Kidney (tissue), 14 donors: ENCODE data around the gene FAM50A. TPM values are rescaled to one million over a fixed set of nuclear protein-coding genes. Genes with fewer than 3 reads are reported as not detected.

Source experiments
- DNase-seq, 5 donors: peaks; one replicate each; pipeline ENCODE4 v3.0.0-alpha.2; 2013 to 2020
- FAIRE-seq: peaks from 2 replicates; lab custom pipeline; 2012; peaks lifted over from hg19 to GRCh38; lab: Jason Lieb, UNC
- H3K27ac ChIP-seq, 2 donors: one replicate each; pipeline ENCODE4 v1.7.0; 2013; ENCODE audit warnings: low read depth in 2 of 2, low read length in 2 of 2, inconsistent platforms in 1 of 2
- H3K27me3 ChIP-seq: one replicate; pipeline ENCODE4 v1.7.1; 2013; ENCODE audit warnings: low read length, inconsistent platforms; ENCODE audit not compliant: control insufficient read depth, insufficient read depth
- H3K36me3 ChIP-seq, 3 donors: one replicate each; pipeline versions ENCODE4 v1.7.0 to v1.7.1; 2013; ENCODE audit warnings: low read length in 3 of 3, control low read depth in 1 of 3, inconsistent platforms in 1 of 3; ENCODE audit not compliant: insufficient read depth in 3 of 3, control insufficient read depth in 2 of 3
- H3K4me1 ChIP-seq, 3 donors: one replicate each; pipeline versions ENCODE4 v1.7.0 to v1.7.1; 2013; ENCODE audit warnings: low read length in 3 of 3, inconsistent platforms in 1 of 3, low read depth in 1 of 3; ENCODE audit not compliant: control insufficient read depth in 2 of 3, insufficient read depth in 2 of 3
- H3K4me3 ChIP-seq, 3 donors: one replicate each; pipeline versions ENCODE4 v1.7.0 to v1.8.1; 2013; ENCODE audit warnings: low read length in 3 of 3, control low read depth in 1 of 3, inconsistent platforms in 1 of 3
- H3K9ac ChIP-seq, 3 donors: one replicate each; pipeline versions ENCODE4 v1.7.0 to v1.7.1; 2013; ENCODE audit warnings: low read length in 3 of 3, control low read depth in 1 of 3, inconsistent platforms in 1 of 3
- H3K9me3 ChIP-seq, 3 donors: one replicate each; pipeline versions ENCODE4 v1.7.0 to v1.7.1; 2013; ENCODE audit warnings: low read length in 3 of 3, control low read depth in 1 of 3, inconsistent platforms in 1 of 3; ENCODE audit not compliant: control insufficient read depth in 2 of 3, insufficient read depth in 1 of 3
- CTCF ChIP-seq: IDR thresholded peaks from 3 replicates; pipeline ENCODE4 v1.5.1; 2012; ENCODE audit warnings: mild to moderate bottlenecking, moderate library complexity, borderline replicate concordance; ENCODE audit not compliant: insufficient read depth; ENCODE audit errors: extremely low read depth
- intact Hi-C: fragments of 100-400 bp; cut with DNase I; formaldehyde crosslinking; loops from one replicate; pipeline ENCODE4 v1.11.1; 2022
- polyA plus RNA-seq: library from polyadenylated mRNA; stranded (reverse); fragments of 350-450 nt; fragmentation: Illumina TruSeq; extraction: RNeasy Lipid Tissue Mini Kit (QIAGEN cat#74804); gene quantifications from one replicate; pipeline ENCODE4 v1.2.3, GENCODE V29; 2014; ENCODE audit warnings: low read depth, low replicate concordance; ENCODE audit not compliant: insufficient read depth
- total RNA-seq: library from RNA; stranded (reverse); fragmentation: NEBNext Ultra II Directional; extraction: Animal tissue kit (Norgen Biotek cat#: 25700); gene quantifications from one replicate; pipeline ENCODE4 v1.2.1, GENCODE V29; 2021
- donor health status: control.
- donor health status: control.
- donor health status: control.
- donor health status: control.
- donor health status: control.
- donor health status: DM: yes; HTN: yes; CAD: no.
- donor health status: Normal renal cell carcinoma (clear cell type).

The FAM50A gene
- total and polyA plus RNA-seq, 2 donors from 2014 or later = 46.0 to 112 TPM

DNA sequence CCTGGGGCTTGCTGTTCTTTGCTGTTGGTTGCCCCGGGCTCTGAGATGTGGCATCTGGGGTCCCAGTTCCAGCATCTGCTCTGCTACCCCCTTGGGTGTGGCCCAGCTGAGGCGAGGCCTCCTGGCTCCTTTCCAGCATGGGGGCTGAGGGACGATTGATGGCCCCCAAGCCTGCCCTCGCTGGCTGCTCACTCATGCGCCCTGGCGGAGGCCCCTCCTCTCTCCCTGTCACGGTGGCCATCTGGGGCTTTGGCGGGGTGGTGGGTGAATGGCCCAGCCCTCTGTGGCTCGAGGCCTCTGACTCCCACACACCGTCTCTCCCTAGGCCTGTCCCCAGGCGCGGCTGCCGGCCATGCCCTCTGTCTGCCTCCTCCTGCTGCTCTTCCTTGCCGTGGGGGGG is 15.9 kb downstream of the FAM50A start:
- FAIRE-seq (no peak), DNase-seq (peak; percentile 27 to 68 (median 44))
- H3K4me1 ChIP-seq = no peaks in the 10 kb centered on the region
- no peaks in the 10 kb centered on the region for H3K9me3 ChIP-seq
- no peak overlapping the region for H3K9ac ChIP-seq
- H3K27me3 ChIP-seq = no peaks in the 10 kb centered on the region
- H3K27ac ChIP-seq = no peak overlapping the region
- H3K4me3 ChIP-seq = no peak overlapping the region
- TF ChIP-seq CTCF = no peak
- intact Hi-C loops = no loop called here
- no peaks in the 10 kb centered on the region for H3K36me3 ChIP-seq

- Histone ChIP-seq H3K9ac (no peak overlapping the region), H3K27ac (no peak overlapping the region), H3K36me3 (no peaks in the 10 kb centered on the region), H3K4me3 (no peak overlapping the region), H3K27me3 (no peaks in the 10 kb centered on the region), H3K9me3 (no peaks in the 10 kb centered on the region), H3K4me1 (no peaks in the 10 kb centered on the region)
- intact Hi-C loops = no loop called here
- no peak for TF ChIP-seq CTCF
- FAIRE-seq (no peak), DNase-seq (peak in 2 of 5 donors; percentile 31 to 75)
These were observed 16.4 kb downstream of the FAM50A start for GRCh38 chrX:154460326-154460725.

DNA sequence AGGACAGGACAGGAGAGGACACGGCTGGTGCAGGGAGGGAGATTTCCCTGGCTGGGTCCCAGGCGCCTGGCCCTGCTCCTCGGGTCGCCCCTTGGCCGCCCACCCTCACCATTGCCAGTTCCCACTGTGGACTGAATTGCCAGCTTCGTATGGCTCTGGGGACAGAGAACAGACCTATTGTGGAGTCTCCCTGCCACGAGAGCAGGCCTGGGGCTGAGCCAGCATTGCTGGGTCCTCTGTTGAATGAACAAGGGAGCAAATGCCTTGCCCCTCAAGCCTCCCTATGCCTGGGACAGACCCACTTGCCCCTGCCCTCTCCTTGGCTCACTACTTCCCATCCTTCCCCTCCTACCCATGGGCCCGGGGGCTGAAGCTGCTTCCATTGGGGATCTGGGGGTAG is 18.5 kb downstream of the FAM50A start:
- H3K36me3 ChIP-seq = no peaks in the 10 kb centered on the region
- H3K9me3 ChIP-seq = no peaks in the 10 kb centered on the region
- H3K27me3 ChIP-seq = no peaks in the 10 kb centered on the region
- intact Hi-C loops = no loop called here
- no peak for DNase-seq
- no peak for FAIRE-seq
- no peak overlapping the region for H3K9ac ChIP-seq
- no peaks in the 10 kb centered on the region for H3K4me1 ChIP-seq
- H3K27ac ChIP-seq = no peak overlapping the region
- no peak overlapping the region for H3K4me3 ChIP-seq
- TF ChIP-seq CTCF = no peak

GRCh38 chrX:154463611-154464220 is 19.8 kb downstream of the FAM50A start:
- Histone ChIP-seq H3K36me3 (no peaks in the 10 kb centered on the region), H3K4me3 (no peak overlapping the region), H3K27ac (no peak overlapping the region), H3K9me3 (no peaks in the 10 kb centered on the region), H3K4me1 (no peaks in the 10 kb centered on the region), H3K9ac (no peak overlapping the region), H3K27me3 (no peaks in the 10 kb centered on the region)
- no peak for TF ChIP-seq CTCF
- peak in 1 of 5 donors; percentile 74 for DNase-seq
- intact Hi-C loops = no loop called here
- FAIRE-seq = no peak
